Measurements from ENCODE around the gene RAB5IF. TPM values are rescaled to one million over a fixed set of nuclear protein-coding genes. Genes with fewer than 3 reads are reported as not detected.

Gene RAB5IF
- polyA plus RNA-seq, 1 experiment = 151 TPM

DNA sequence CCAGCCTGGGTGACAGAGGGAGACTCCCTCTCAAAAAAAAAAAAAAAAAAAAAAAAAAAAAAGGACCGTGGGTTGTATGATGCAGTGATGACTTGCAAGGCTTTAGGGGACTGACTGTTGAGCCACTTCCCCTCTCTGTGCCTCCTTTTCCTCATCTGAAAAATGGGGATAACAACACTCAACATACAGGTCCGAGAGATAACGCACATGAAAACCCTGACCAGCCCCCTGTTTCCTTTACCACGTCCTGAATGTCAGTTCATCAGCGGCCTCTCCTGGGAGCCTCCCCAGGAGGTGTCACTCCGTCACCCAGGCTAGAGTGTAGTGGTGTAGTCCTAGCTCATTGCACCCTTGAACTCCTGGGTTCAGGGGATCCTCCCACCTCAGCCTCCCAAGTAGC is 36.6 kb downstream of the RAB5IF start:
- no peaks in the 10 kb centered on the region for H3K27me3 ChIP-seq (ENCODE audit: control insufficient read depth, insufficient read depth, low read length)
- no peak for DNase-seq (ENCODE audit: low read depth, low spot score)
- H3K4me3 ChIP-seq (ENCODE audit: low read depth, low read length) = no peak overlapping the region
- CTCF ChIA-PET = interaction anchor here (0.6 kb wide), 1 partner anchor 312 kb away, joined by 10 read pairs; no protein-coding TSS in a partner anchor
- TF ChIP-seq, protein P1, sequence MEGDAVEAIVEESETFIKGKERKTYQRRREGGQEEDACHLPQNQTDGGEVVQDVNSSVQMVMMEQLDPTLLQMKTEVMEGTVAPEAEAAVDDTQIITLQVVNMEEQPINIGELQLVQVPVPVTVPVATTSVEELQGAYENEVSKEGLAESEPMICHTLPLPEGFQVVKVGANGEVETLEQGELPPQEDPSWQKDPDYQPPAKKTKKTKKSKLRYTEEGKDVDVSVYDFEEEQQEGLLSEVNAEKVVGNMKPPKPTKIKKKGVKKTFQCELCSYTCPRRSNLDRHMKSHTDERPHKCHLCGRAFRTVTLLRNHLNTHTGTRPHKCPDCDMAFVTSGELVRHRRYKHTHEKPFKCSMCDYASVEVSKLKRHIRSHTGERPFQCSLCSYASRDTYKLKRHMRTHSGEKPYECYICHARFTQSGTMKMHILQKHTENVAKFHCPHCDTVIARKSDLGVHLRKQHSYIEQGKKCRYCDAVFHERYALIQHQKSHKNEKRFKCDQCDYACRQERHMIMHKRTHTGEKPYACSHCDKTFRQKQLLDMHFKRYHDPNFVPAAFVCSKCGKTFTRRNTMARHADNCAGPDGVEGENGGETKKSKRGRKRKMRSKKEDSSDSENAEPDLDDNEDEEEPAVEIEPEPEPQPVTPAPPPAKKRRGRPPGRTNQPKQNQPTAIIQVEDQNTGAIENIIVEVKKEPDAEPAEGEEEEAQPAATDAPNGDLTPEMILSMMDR (IDR thresholded peaks at IDR 0.05; ENCODE audit: low read depth, low read length) = no peak
- POLR2A ChIA-PET = no interaction called here
- no peak overlapping the region for H3K27ac ChIP-seq (ENCODE audit: low read depth, low read length)
- no peaks in the 10 kb centered on the region for H3K9me3 ChIP-seq (ENCODE audit: control insufficient read depth, insufficient read depth, low read length)

DNA sequence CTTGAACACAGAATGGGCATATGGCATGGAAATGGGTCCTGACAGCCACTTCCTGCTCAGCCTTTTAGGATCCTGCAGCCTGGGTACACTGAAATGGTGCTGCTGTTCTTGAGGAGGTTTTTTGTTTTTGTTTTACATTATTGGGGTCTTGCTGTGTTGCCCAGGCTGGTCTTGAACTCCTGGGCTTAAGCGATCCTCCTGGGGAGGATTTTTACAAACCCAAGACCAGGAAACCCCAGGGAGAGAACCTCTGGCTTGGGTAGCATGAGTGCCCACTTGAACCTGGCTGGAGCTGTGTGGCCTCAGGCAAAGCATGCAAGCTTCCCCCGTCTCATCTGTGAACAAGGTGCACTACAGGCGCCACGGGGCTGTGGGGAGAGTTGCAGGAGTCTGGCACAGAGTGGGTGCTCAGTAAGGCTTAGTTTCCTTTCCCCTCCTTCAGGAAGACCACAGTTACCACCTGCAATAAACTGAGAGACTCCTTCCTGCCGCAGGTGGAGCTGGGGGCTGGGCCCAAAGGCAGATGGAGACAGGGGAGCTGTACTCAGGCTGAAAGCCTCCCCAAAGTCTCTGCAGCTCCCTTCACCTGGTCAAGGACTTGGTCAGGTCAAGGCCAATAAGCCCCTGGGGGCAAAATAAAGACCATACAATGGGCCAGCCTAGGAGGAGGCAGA is 38.6 kb downstream of the RAB5IF start:
- Histone ChIP-seq H3K27me3 (ENCODE audit: control insufficient read depth, insufficient read depth, low read length) (no peaks in the 10 kb centered on the region), H3K4me3 (ENCODE audit: low read depth, low read length) (no peak overlapping the region), H3K9me3 (ENCODE audit: control insufficient read depth, insufficient read depth, low read length) (no peaks in the 10 kb centered on the region), H3K27ac (ENCODE audit: low read depth, low read length) (no peak overlapping the region)
- TF ChIP-seq, protein P1 (IDR thresholded peaks at IDR 0.05; ENCODE audit: low read depth, low read length) = no peak
- DNase-seq (ENCODE audit: low read depth, low spot score) = no peak
- POLR2A ChIA-PET = no interaction called here
- CTCF ChIA-PET = no interaction called here

DNA sequence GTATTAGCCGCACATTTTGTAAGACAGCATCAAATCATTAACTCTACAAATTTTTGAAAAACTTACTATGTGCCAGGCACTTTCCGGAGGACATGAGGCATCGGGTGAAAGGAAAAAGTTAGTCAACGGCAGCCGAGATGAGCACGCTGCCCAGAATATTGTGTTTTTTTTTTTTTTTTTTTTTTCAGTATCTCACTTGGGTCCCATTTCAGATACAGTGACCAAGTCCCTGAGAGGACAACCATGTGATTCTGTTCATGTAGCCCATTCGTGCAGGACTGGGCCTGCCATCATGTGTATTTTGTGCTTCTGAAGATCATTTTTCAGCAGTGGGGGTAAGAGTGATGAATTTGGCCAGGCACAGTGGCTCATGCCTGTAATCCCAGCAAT is 39.1 kb downstream of the RAB5IF start:
- H3K27me3 ChIP-seq (ENCODE audit: control insufficient read depth, insufficient read depth, low read length) = no peaks in the 10 kb centered on the region
- no peak overlapping the region for H3K4me3 ChIP-seq (ENCODE audit: low read depth, low read length)
- ChIA-PET POLR2A (no interaction called here), CTCF (no interaction called here)
- no peak for DNase-seq (ENCODE audit: low read depth, low spot score)
- no peaks in the 10 kb centered on the region for H3K9me3 ChIP-seq (ENCODE audit: control insufficient read depth, insufficient read depth, low read length)
- no peak overlapping the region for H3K27ac ChIP-seq (ENCODE audit: low read depth, low read length)
- TF ChIP-seq, protein P1 (IDR thresholded peaks at IDR 0.05; ENCODE audit: low read depth, low read length) = no peak

GRCh38 chr20:36645353-36645752 is 39.8 kb downstream of the RAB5IF start:
- CTCF ChIA-PET = no interaction called here

DNA sequence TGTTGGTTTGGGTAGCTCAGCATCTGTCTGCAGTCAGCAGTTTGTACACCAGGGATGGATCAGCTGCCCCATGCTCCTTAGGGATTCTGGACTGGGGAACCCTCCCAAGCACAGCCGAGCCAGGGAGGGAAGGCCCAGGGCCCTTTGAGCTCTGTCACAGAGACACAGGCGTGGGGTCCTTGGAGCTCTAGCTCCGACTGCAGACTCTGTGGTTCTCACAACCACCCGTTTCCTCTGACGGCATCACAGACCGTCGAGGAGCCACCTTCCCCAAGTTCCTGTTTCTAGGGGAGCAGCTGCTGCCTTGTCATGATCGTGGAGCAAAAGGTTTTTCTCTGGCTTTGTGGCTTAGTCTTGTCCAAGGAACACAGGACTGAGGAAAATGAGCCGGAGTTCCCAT is 40.4 kb downstream of the RAB5IF start, which contains the start of gene SLA2:
SLA2 (minus strand) TSS at position 199 of the 400 bp plus-strand sequence. CDS start 4,861 bp downstream, outside the sequence.
- H3K9me3 ChIP-seq (ENCODE audit: control insufficient read depth, insufficient read depth, low read length) = no peaks in the 10 kb centered on the region
- ChIA-PET CTCF (no interaction called here), POLR2A (no interaction called here)
- H3K4me3 ChIP-seq (ENCODE audit: low read depth, low read length) = no peak within 1 kb of the TSS
- no peak within 1 kb of the TSS for H3K27ac ChIP-seq (ENCODE audit: low read depth, low read length)
- H3K27me3 ChIP-seq (ENCODE audit: control insufficient read depth, insufficient read depth, low read length) = no peaks in the 10 kb centered on the region
- TF ChIP-seq, protein P1 (IDR thresholded peaks at IDR 0.05; ENCODE audit: low read depth, low read length) = no peak
- no peak for DNase-seq (ENCODE audit: low read depth, low spot score)

More at GRCh38 chr20:36645353-36645752, 39.8 kb downstream of the RAB5IF start:
- H3K27ac ChIP-seq (ENCODE audit: low read depth, low read length) = no peak overlapping the region
- no peaks in the 10 kb centered on the region for H3K27me3 ChIP-seq (ENCODE audit: control insufficient read depth, insufficient read depth, low read length)
- no peaks in the 10 kb centered on the region for H3K9me3 ChIP-seq (ENCODE audit: control insufficient read depth, insufficient read depth, low read length)
- TF ChIP-seq, protein P1 (IDR thresholded peaks at IDR 0.05; ENCODE audit: low read depth, low read length) = no peak
- no peak overlapping the region for H3K4me3 ChIP-seq (ENCODE audit: low read depth, low read length)
- POLR2A ChIA-PET = no interaction called here
- no peak for DNase-seq (ENCODE audit: low read depth, low spot score)
